Measurements from ENCODE around the gene FRAS1. TPM values are rescaled to one million over a fixed set of nuclear protein-coding genes. Genes with fewer than 3 reads are reported as not detected.

Gene FRAS1
- total and polyA plus RNA-seq, 2 donors (not counting 1 experiment from before 2014, with no cell fraction given): 0.30 to 0.66 TPM

DNA sequence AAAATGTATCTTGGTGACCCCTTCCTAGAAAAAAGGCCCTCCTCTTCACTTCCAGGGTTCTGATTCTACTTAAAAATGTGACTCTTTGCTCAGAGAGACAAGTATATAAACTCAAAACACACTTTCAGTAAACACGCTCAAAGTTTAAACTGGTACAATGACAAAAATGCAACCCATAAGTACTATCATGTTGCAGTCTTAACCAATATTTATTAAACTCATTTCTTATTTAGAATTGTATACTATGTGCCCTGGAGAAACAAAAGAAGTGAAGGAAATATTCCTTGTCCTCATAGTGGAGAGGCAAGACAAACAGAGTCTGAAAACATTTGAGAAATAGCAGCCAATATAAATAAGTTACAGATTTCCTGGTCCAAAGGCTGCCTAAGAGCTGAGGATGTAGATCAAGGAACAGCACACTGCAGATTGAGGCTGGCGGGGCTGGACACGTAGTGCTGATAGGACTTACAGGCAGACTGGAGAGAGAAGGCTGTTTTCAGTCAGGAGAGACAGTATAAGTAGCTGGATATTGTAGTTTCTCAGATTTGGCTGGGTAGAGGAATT is 455.3 kb downstream of the FRAS1 start:
- TF ChIP-seq EZH2 (IDR thresholded peaks at IDR 0.05; ENCODE audit: low read length, missing control alignments): no peak
- TF ChIP-seq, protein P1, sequence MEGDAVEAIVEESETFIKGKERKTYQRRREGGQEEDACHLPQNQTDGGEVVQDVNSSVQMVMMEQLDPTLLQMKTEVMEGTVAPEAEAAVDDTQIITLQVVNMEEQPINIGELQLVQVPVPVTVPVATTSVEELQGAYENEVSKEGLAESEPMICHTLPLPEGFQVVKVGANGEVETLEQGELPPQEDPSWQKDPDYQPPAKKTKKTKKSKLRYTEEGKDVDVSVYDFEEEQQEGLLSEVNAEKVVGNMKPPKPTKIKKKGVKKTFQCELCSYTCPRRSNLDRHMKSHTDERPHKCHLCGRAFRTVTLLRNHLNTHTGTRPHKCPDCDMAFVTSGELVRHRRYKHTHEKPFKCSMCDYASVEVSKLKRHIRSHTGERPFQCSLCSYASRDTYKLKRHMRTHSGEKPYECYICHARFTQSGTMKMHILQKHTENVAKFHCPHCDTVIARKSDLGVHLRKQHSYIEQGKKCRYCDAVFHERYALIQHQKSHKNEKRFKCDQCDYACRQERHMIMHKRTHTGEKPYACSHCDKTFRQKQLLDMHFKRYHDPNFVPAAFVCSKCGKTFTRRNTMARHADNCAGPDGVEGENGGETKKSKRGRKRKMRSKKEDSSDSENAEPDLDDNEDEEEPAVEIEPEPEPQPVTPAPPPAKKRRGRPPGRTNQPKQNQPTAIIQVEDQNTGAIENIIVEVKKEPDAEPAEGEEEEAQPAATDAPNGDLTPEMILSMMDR (conservative IDR thresholded peaks at IDR 0.05 in 1 of 2, IDR thresholded peaks at IDR 0.05 in 1 of 2; ENCODE audit: low read depth in 1 of 2, low read length in 2 of 2): no peak
- no peak overlapping the region for H3K4me2 ChIP-seq (ENCODE audit: extremely low read depth, insufficient read depth, low read length)
- no peaks in the 10 kb centered on the region for H4K20me1 ChIP-seq (ENCODE audit: control insufficient read depth, extremely low read depth, insufficient read depth, low read length)
- H3K4me1 ChIP-seq (ENCODE audit: control insufficient read depth, extremely low read depth, insufficient read depth, low read length): no peaks in the 10 kb centered on the region
- no peaks in the 10 kb centered on the region for H3K9me3 ChIP-seq (ENCODE audit: control insufficient read depth, insufficient read depth, low read depth, low read length)
- H3K4me3 ChIP-seq (replicated peaks in 1 of 4; ENCODE audit: control extremely low read depth in 1 of 4, insufficient read depth in 1 of 4, low read depth in 3 of 4, low read length in 4 of 4): no peak overlapping the region
- H3K36me3 ChIP-seq (ENCODE audit: control insufficient read depth, insufficient read depth, low read length): no peaks in the 10 kb centered on the region
- H3K9ac ChIP-seq (ENCODE audit: insufficient read depth, low read length): no peak overlapping the region
- no peak overlapping the region for H3K27ac ChIP-seq (ENCODE audit: insufficient read depth, low read length)
- H3K79me2 ChIP-seq (ENCODE audit: control insufficient read depth, insufficient read depth, low read length): no peaks in the 10 kb centered on the region
- no peaks in the 10 kb centered on the region for H3K27me3 ChIP-seq (ENCODE audit: control insufficient read depth, insufficient read depth, low read length)
- no peak overlapping the region for H2AFZ ChIP-seq (ENCODE audit: low read length)
- no peak for DNase-seq (ENCODE audit: low read depth in 2 of 2)

DNA sequence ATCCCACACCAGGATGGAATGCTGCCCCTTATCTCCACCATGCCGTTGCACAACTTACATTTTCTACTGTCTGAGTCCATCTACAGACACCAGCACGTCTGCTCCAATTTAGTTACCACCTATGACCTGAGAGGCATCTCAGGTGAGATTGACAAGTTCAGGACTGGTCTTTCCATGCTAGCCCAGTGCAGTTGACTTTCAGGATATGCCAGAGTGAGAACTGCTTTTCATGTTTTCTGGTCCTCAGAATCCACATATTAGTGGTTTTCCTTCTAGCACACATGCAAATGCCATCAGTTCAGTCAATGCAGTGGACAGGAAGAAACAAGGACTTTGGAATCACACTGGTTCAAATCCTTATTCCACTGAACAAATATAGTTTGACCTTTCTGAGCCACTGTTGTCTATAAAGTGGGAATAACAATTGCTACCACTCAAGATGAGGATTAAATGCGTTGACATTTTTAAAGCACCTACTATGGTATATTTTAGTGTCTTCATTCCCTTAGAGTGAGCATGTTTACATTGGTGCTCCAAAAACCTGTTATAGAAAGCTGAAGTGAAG is 456.4 kb downstream of the FRAS1 start:
- TF ChIP-seq, protein P1 (conservative IDR thresholded peaks at IDR 0.05 in 1 of 2, IDR thresholded peaks at IDR 0.05 in 1 of 2; ENCODE audit: low read depth in 1 of 2, low read length in 2 of 2): no peak
- TF ChIP-seq EZH2 (IDR thresholded peaks at IDR 0.05; ENCODE audit: low read length, missing control alignments): no peak
- DNase-seq (ENCODE audit: low read depth in 2 of 2): no peak
- Histone ChIP-seq H3K4me2 (ENCODE audit: extremely low read depth, insufficient read depth, low read length) (no peak overlapping the region), H3K27ac (ENCODE audit: insufficient read depth, low read length) (no peak overlapping the region), H4K20me1 (ENCODE audit: control insufficient read depth, extremely low read depth, insufficient read depth, low read length) (no peaks in the 10 kb centered on the region), H3K9me3 (ENCODE audit: control insufficient read depth, insufficient read depth, low read depth, low read length) (no peaks in the 10 kb centered on the region), H3K36me3 (ENCODE audit: control insufficient read depth, insufficient read depth, low read length) (no peaks in the 10 kb centered on the region), H3K4me3 (replicated peaks in 1 of 4; ENCODE audit: control extremely low read depth in 1 of 4, insufficient read depth in 1 of 4, low read depth in 3 of 4, low read length in 4 of 4) (no peak overlapping the region), H3K27me3 (ENCODE audit: control insufficient read depth, insufficient read depth, low read length) (no peaks in the 10 kb centered on the region), H3K4me1 (ENCODE audit: control insufficient read depth, extremely low read depth, insufficient read depth, low read length) (no peaks in the 10 kb centered on the region), H3K79me2 (ENCODE audit: control insufficient read depth, insufficient read depth, low read length) (no peaks in the 10 kb centered on the region), H3K9ac (ENCODE audit: insufficient read depth, low read length) (no peak overlapping the region), H2AFZ (ENCODE audit: low read length) (no peak overlapping the region)

DNA sequence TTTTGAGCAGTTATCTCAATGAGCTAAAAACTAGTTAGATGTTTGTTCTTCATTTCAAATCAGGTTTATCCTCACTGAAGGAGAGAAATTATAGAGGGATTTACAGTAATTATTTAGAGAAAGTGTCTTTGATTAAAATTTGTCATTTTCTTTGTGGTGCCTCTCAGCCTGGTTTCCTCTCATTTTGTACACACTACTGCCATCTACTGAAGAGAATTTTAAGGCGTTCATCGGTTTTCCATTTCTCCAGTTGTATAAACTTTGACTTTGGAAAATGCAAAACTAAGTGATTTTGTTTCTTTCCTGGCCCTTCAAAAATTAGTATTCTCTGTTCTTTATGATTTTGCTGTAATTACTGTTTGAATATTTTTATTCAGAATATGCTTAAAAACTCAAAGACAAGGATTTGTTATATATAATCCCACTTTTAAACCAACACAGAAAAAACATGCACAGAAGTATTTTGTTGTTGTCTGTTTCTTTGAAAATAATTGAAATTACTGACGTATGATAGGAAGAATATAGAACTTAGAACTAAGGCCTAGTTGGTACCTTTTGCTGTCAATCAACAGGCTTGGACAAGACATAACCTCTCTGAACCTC is 460.0 kb downstream of the FRAS1 start:
- H3K4me1 ChIP-seq (ENCODE audit: control insufficient read depth, extremely low read depth, insufficient read depth, low read length): no peaks in the 10 kb centered on the region
- no peak overlapping the region for H3K4me3 ChIP-seq (replicated peaks in 1 of 4; ENCODE audit: control extremely low read depth in 1 of 4, insufficient read depth in 1 of 4, low read depth in 3 of 4, low read length in 4 of 4)
- H4K20me1 ChIP-seq (ENCODE audit: control insufficient read depth, extremely low read depth, insufficient read depth, low read length): no peaks in the 10 kb centered on the region
- no peaks in the 10 kb centered on the region for H3K27me3 ChIP-seq (ENCODE audit: control insufficient read depth, insufficient read depth, low read length)
- TF ChIP-seq, protein P1 (conservative IDR thresholded peaks at IDR 0.05 in 1 of 2, IDR thresholded peaks at IDR 0.05 in 1 of 2; ENCODE audit: low read depth in 1 of 2, low read length in 2 of 2): peak; percentile 61 to 65
- TF ChIP-seq EZH2 (IDR thresholded peaks at IDR 0.05; ENCODE audit: low read length, missing control alignments): no peak
- no peaks in the 10 kb centered on the region for H3K9me3 ChIP-seq (ENCODE audit: control insufficient read depth, insufficient read depth, low read depth, low read length)
- H3K79me2 ChIP-seq (ENCODE audit: control insufficient read depth, insufficient read depth, low read length): no peaks in the 10 kb centered on the region
- H3K36me3 ChIP-seq (ENCODE audit: control insufficient read depth, insufficient read depth, low read length): no peaks in the 10 kb centered on the region
- no peak overlapping the region for H3K27ac ChIP-seq (ENCODE audit: insufficient read depth, low read length)
- H3K9ac ChIP-seq (ENCODE audit: insufficient read depth, low read length): no peak overlapping the region
- H2AFZ ChIP-seq (ENCODE audit: low read length): no peak overlapping the region
- no peak overlapping the region for H3K4me2 ChIP-seq (ENCODE audit: extremely low read depth, insufficient read depth, low read length)
- peak; percentile 24 to 62 for DNase-seq (ENCODE audit: low read depth in 2 of 2)

Measured in fibroblast of lung (primary cell).